A673 (cell line): ENCODE data around the gene GOLGA8G. TPM values are rescaled to one million over a fixed set of nuclear protein-coding genes. Genes with fewer than 3 reads are reported as not detected.
"Not testable (repeated sequence)": the region's sequence is repeated elsewhere in the genome, so short reads cannot be mapped to it uniquely, and the experiment has no call there.

Source experiments
- Bru-seq: library from RNA; stranded (reverse); fragments of 400-500 nt; gene quantifications from one replicate; lab custom pipeline; 2021; lab: Mats Ljungman, UMichigan
- BruChase-seq, 2 experiments: library from RNA; stranded (reverse); fragments of 400-500 nt; gene quantifications; one replicate each; lab custom pipeline; 2021; lab: Mats Ljungman, UMichigan
- BruUV-seq: library from RNA; stranded (reverse); fragments of 400-500 nt; replicated peaks from 2 replicates; lab custom pipeline; 2021; lab: Mats Ljungman, UMichigan
- CTCF ChIA-PET: fragments of 300-600 bp; sonication (Branson Sonifier 250); formaldehyde crosslinking; loops from one replicate; lab custom pipeline; 2022; ENCODE audit warnings: antibody characterized with exemption; lab: Charles Lee
- POLR2A ChIA-PET: fragments of 300-600 bp; sonication (Branson Sonifier 250); formaldehyde crosslinking; loops from one replicate; lab custom pipeline; 2022; ENCODE audit warnings: antibody characterized with exemption; ENCODE audit not compliant: low non-redundant PET; lab: Charles Lee
- DNase-seq: peaks from one replicate; pipeline ENCODE4 v3.0.0-alpha.2; 2015; ENCODE audit warnings: low spot score
- H3K27ac ChIP-seq: fragments of 200-600 bp; sonication (generic); 2 replicates; pipeline ENCODE4 v1.5.1; 2016; ENCODE audit warnings: mixed run types, low read depth, mild to moderate bottlenecking, mixed read lengths, antibody characterized with exemption, low read length; ENCODE audit not compliant: poor library complexity, severe bottlenecking
- H3K27me3 ChIP-seq: fragments of 200-600 bp; sonication (generic); replicated peaks from 2 replicates; pipeline ENCODE4 v1.6.1; 2017; ENCODE audit warnings: mixed run types, low read depth, mild to moderate bottlenecking, mixed read lengths, antibody characterized with exemption, low read length; ENCODE audit not compliant: insufficient read depth, poor library complexity
- H3K36me3 ChIP-seq: fragments of 200-600 bp; sonication (generic); 2 replicates; pipeline ENCODE4 v1.6.1; 2016; ENCODE audit warnings: mixed run types, mild to moderate bottlenecking, mixed read lengths, antibody characterized with exemption, low read length; ENCODE audit not compliant: insufficient read depth, poor library complexity, severe bottlenecking
- H3K4me1 ChIP-seq: fragments of 200-600 bp; sonication (generic); 2 replicates; pipeline ENCODE4 v1.6.1; 2017; ENCODE audit warnings: mixed run types, mild to moderate bottlenecking, mixed read lengths, antibody characterized with exemption, low read length; ENCODE audit not compliant: insufficient read depth, poor library complexity, severe bottlenecking
- H3K4me3 ChIP-seq: fragments of 200-600 bp; sonication (generic); 2 replicates; pipeline ENCODE4 v1.5.1; 2016; ENCODE audit warnings: low read depth, mixed run types, mild to moderate bottlenecking, mixed read lengths, low read length; ENCODE audit not compliant: poor library complexity, severe bottlenecking
- H3K9me3 ChIP-seq: fragments of 200-600 bp; sonication (generic); 2 replicates; pipeline ENCODE4 v1.6.1; 2016; ENCODE audit warnings: mixed run types, low read depth, mild to moderate bottlenecking, mixed read lengths, antibody characterized with exemption, low read length; ENCODE audit not compliant: poor library complexity, severe bottlenecking
- intact Hi-C: fragments of 100-400 bp; cut with micrococcal nuclease; formaldehyde crosslinking; loops from one replicate; pipeline ENCODE4 v1.10.0; 2022; ENCODE audit not compliant: unreplicated experiment
- long read RNA-seq: library from polyadenylated mRNA; stranded (forward); transcript quantifications from one replicate; pipeline ENCODE4 v2.0.0, GENCODE V29; 2022
- total RNA-seq: library from RNA; stranded (reverse); gene quantifications from 2 replicates; pipeline ENCODE4 v1.2.3, GENCODE V29; 2021

Gene GOLGA8G
- not detected in 2 replicates for total RNA-seq
- not detected for Bru-seq, nascent RNA
- BruChase-seq, experiment 1, labeled RNA remaining after a 2-hour chase, result not detected
- BruChase-seq, experiment 2, labeled RNA remaining after a 6-hour chase, result not detected
- long read RNA-seq, result 0 reads

- BruUV-seq, DNase-seq, CTCF ChIA-PET: not testable (repeated sequence)
These were observed at the start of gene GOLGA8G for GRCh38 chr15:28532954-28533353. Gene GOLGA8G, minus strand, starts transcription at chr15:28532971. Its CDS starts 62 bp downstream, at chr15:28532909.

GRCh38 chr15:28573351-28573750, 40.6 kb upstream of the GOLGA8G start:
- intact Hi-C loops, DNase-seq, H3K4me3 ChIP-seq, POLR2A ChIA-PET, H3K27me3 ChIP-seq, H3K27ac ChIP-seq, CTCF ChIA-PET, H3K36me3 ChIP-seq, H3K9me3 ChIP-seq, BruUV-seq, H3K4me1 ChIP-seq: not testable (repeated sequence)

More at GRCh38 chr15:28532954-28533353, at the start of gene GOLGA8G:
- POLR2A ChIA-PET, H3K9me3 ChIP-seq, intact Hi-C loops, H3K36me3 ChIP-seq, H3K27me3 ChIP-seq, H3K27ac ChIP-seq, H3K4me3 ChIP-seq, H3K4me1 ChIP-seq: not testable (repeated sequence)

- H3K4me1 ChIP-seq, H3K27me3 ChIP-seq, H3K36me3 ChIP-seq, H3K9me3 ChIP-seq, intact Hi-C loops, CTCF ChIA-PET, H3K4me3 ChIP-seq, DNase-seq, H3K27ac ChIP-seq, BruUV-seq, POLR2A ChIA-PET: not testable (repeated sequence)
These were observed 20.5 kb upstream of the GOLGA8G start, which contains the start of gene GOLGA6L25 for GRCh38 chr15:28553268-28553667. Gene GOLGA6L25, plus strand, starts transcription at chr15:28553568. Its CDS starts 61 bp downstream, at chr15:28553629.

GRCh38 chr15:28515208-28515607, 17.6 kb downstream of the GOLGA8G start:
- H3K4me1 ChIP-seq, intact Hi-C loops, H3K27me3 ChIP-seq, BruUV-seq, DNase-seq, H3K27ac ChIP-seq, H3K36me3 ChIP-seq, POLR2A ChIA-PET, H3K4me3 ChIP-seq, CTCF ChIA-PET, H3K9me3 ChIP-seq: not testable (repeated sequence)

GRCh38 chr15:28514128-28514527, 18.6 kb downstream of the GOLGA8G start:
- DNase-seq, H3K36me3 ChIP-seq, POLR2A ChIA-PET, H3K27ac ChIP-seq, H3K4me1 ChIP-seq, BruUV-seq, intact Hi-C loops, H3K4me3 ChIP-seq, CTCF ChIA-PET, H3K27me3 ChIP-seq, H3K9me3 ChIP-seq: not testable (repeated sequence)

GRCh38 chr15:28508217-28508889, 24.4 kb downstream of the GOLGA8G start:
- CTCF ChIA-PET, BruUV-seq, DNase-seq, intact Hi-C loops, H3K9me3 ChIP-seq, H3K36me3 ChIP-seq, H3K27ac ChIP-seq, H3K4me3 ChIP-seq, H3K27me3 ChIP-seq, H3K4me1 ChIP-seq, POLR2A ChIA-PET: not testable (repeated sequence)

- H3K9me3 ChIP-seq, H3K36me3 ChIP-seq, POLR2A ChIA-PET, H3K4me3 ChIP-seq, H3K27me3 ChIP-seq, H3K27ac ChIP-seq, H3K4me1 ChIP-seq, DNase-seq, CTCF ChIA-PET, intact Hi-C loops, BruUV-seq: not testable (repeated sequence)
These were observed 51.4 kb downstream of the GOLGA8G start for GRCh38 chr15:28481340-28481739.
